ENCODE data around the gene TEX38. TPM values are rescaled to one million over a fixed set of nuclear protein-coding genes. Genes with fewer than 3 reads are reported as not detected.
"Not testable (repeated sequence)": the region's sequence is repeated elsewhere in the genome, so short reads cannot be mapped to it uniquely, and the experiment has no call there.

The TEX38 gene
- total RNA-seq, 1 donor from 2014 or later, result not detected

DNA sequence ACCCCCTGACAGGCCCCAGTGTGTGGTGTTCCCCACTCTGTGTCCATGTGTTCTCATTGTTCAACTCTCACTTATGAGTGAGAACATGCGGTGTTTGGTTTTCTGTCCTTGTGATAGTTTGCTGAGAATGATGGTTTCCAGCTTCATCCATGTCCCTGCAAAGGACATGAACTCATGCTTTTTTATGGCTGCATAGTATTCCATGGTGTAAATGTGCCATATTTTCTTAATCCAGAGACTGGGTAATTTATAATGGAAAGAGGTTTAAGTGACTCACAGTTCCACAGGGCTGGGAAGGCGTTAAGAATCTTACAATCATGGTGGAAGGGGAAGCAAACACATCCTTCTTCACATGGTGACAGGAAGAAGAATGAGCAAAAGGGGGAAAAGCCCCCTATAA is 17.0 kb upstream of the TEX38 start:
- not testable (repeated sequence) for DNase-seq (ENCODE audit: extremely low read depth, low read depth, low spot score)

DNA sequence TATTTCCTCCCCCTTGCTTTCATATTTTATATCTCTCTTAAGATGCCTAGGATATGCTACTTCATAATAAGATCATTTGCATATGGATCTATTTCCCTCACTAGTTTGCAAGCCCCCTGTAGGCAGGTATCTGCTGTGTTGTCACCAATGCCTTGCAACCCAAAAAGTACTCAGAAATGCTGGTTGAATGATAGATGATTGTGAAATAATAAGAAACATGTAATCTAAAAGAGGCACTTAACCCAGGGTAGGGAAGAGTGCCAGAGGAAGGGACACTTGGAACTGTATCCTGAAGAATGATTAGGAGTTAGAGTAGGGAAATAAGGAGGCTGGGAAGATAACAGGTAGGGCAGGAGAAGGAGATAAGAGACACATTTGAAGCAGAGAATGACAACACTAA is 15.8 kb upstream of the TEX38 start:
- DNase-seq (ENCODE audit: extremely low read depth, low read depth, low spot score), result no peak

DNA sequence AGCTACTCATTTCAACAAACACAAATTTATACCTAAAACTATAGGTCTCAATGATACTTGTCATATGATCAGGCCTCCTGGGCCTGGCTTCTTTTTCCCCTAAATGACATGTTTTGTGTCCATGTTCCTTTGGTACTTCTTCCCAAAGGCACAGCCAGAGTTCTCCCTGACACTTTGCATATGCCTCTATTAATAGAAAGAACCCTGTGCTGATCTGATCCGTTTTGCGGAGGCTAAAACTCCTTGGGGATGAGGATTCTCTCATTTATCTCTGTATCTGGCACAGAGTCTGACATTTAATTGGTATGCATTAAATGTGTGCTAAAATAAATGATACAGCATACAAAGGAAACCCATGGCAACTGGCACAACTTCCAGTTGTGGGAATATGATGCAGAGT is 15.0 kb upstream of the TEX38 start:
- no peak for DNase-seq (ENCODE audit: extremely low read depth, low read depth, low spot score)

DNA sequence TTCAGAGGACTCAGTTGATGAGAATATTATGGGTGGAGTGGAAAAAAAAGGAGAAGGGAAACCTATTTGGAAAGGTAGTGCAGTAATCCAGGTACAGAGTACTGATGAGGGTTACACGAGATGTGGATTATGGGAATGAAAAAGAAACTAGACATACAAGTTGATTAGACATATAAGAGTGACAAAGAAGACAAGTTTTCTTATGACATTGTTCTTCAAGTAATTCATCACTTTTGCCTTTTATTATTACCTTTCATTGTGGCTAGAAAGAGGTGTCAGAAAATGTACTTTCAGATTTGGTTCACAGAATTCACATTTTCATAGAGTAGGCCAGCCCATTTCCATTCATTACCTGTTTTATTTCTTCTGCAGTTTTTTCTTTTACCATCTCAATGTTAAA is 13.9 kb upstream of the TEX38 start:
- no peak for DNase-seq (ENCODE audit: extremely low read depth, low read depth, low spot score)

DNA sequence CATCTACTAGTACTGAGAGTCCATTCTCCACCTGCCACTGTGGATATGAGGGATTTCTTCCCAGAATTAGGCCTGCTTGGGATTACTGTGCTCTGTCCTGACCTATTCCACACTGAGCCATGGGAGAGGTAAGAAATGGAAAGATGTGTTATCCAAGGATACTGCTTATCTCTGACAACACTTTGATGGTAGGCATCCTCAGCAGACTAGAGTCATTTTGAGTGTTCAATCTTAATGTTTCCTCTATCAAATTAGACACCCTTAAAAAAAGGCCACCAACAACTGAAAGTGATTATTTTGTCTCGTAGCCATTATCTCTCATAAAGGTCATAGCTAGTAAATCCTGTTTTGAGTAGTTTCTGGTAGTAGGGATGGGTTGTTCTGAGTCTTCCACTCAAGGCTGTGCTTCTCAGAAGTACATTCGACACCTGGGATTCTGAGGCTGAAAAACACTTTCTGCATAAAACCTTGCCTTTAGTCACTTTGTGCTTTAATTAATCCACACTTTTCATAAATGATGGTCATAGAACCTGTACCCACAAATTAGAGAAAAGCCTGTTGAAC is 12.3 kb upstream of the TEX38 start:
- no peak for DNase-seq (ENCODE audit: extremely low read depth, low read depth, low spot score)

DNA sequence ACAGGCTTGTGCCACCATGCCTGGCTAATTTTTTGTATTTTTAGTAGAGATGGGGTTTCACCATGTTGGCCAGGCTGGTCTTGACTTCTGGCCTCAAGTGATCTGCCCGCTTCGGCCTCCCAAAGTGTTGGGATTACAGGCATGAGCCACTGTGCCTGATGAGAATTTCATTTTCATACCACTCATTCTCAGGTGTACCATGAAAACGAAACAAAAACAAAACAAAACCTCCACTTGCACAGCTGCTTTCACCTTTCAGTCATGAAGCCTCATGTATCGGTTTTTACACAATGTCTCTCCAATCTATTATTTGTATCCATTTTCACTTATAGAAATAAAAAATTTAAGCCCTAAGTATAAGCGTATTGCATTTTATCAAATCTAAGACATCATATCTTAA is 11.5 kb upstream of the TEX38 start:
- DNase-seq (ENCODE audit: extremely low read depth, low read depth, low spot score), result not testable (repeated sequence)

DNA sequence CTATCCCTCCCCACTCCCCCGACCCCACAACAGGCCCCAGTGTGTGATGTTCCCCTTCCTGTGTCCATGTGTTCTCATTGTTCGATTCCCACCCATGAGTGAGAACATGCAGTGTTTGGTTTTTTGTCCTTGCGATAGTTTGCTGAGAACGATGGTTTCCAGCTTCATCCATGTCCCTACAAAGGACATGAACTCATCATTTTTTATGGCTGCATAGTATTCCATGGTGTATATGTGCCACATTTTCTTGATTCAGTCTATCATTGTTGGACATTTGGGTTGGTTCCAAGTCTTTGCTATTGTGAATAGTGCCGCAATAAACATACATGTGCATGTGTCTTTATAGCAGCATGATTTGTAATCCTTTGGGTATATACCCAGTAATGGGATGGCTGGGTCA is 8.7 kb upstream of the TEX38 start:
- not testable (repeated sequence) for DNase-seq (ENCODE audit: extremely low read depth, low read depth, low spot score)

DNA sequence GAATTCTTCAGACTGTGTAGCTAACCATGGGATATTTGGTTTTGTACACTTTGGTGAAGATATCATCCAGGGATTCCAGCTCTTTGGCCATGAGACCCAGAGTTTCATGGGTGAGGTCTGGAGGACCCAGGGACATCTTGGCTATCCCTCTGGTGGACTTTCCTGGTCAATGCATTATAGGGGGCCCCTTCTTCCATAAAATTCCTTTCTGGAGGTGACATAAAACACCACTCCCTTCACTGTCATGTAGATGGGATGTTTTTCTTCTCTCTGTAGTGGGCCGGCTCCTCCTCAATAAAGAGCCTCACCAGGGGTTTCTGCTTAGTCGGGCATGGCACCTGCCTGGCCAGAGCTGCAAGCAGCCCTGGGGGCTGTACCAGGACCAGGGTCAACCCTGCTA is 5.7 kb upstream of the TEX38 start:
- no peak for DNase-seq (ENCODE audit: extremely low read depth, low read depth, low spot score)

DNA sequence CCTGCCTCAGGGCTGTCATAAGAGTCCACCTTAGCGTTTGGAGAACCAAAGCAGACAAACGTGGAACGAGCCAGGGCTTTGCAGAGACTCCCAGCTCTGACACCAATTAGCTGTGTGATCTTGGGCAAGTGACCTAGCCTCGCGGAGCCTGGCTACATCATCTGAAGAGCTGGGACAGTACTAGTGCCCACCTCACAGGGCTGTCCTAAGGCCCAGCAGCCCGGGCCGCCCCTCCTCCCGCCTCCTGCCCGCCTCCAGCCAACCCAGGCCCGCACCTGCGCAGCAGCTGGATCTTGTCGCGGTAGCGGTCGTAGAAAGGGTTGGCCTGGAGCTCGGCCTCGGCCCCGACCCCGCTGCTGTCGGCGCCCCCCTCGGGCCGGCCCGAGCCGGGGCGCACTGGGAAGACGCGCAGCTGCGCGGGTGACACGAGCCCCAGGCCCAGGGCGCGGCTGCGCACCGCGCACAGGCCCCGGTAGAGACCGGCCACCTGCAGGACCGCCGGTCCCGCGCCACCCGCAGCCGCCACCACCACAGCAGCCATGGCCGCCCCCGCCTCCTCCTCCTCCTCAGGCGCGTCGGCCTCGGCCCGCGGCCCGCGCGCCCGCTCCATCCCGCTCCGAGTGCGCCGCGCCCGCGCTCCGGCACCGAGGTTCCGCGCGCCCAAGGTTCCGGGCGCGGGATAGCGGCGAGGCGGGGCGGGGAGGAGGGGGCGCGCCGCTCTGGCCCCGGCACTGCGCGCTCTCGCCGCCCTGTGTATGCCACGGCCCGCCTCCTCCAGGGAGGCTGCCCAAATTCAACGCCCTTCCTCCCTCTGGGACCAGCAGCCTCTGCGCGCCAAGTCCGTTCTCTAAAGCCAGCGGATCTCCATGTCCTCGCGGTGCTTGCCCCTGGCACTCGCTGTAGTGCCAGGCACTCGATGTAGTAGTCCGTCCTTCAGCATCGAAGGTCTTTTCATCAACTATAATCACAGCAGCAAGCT is 3.6 kb upstream of the TEX38 start, which contains the start of gene ATPAF1:
Gene ATPAF1, minus strand, starts transcription at position 583 of the 979 bp plus-strand sequence. Its CDS starts 42 bp downstream, at position 541.
- no peak for DNase-seq (ENCODE audit: extremely low read depth, low read depth, low spot score)

DNA sequence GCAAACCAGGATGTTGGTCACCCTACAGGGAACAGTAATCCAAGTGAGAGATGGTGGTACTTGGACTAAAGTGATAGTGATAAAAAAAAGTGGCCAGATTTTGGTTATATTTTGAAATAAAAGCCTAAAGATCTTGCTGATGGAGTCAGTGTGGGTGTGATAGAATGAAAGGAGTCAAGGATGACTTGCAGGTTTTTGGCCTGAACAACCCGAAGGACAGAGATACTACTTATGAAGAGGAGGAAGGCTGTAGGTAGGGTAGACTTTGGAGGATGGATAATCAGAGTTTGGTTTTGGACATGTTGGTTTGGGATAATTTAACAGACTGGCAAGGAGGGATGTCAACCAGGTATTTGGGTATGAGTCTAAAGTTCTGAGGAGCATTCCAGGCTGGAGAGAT is 1.5 kb upstream of the TEX38 start:
- no peak for DNase-seq (ENCODE audit: extremely low read depth, low read depth, low spot score)

DNA sequence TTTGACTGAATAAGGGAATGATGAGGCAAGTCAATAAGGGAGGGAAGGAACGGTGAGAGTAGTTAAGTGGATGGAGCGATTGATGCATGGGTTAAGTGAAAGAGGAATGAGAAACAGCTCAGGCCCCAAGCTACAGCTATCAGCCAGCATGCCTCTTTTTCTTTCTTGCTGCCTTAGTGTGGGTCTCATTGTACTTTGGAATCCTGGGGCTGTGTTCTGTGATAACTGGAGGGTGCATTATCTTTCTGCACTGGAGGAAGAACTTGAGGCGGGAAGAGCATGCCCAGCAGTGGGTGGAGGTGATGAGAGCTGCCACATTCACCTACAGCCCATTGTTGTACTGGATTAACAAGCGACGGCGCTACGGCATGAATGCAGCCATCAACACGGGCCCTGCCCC is 1.0 kb downstream of the TEX38 start:
- DNase-seq (ENCODE audit: extremely low read depth, low read depth, low spot score), result no peak

DNA sequence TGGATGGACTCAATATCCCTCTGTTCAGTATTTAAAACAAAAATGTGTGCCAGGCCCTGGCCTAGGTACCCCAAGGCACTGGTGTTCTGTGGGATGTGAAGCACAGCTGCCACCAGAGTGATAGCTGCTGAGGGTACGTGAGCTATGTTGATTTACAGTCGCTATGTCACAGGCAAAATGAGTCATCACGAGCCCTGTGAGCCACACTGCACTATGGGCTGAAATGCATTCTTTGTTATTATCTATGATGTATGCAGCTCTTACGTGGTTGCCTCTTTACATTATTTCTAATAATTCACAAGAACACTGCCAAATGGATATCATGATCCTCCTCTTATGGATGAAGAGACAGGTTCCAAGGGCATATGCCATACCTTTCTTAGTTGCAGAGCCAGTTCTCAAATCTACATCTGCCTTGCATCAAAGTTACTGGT is 2.1 kb downstream of the TEX38 start:
- no peak for DNase-seq (ENCODE audit: extremely low read depth, low read depth, low spot score)

DNA sequence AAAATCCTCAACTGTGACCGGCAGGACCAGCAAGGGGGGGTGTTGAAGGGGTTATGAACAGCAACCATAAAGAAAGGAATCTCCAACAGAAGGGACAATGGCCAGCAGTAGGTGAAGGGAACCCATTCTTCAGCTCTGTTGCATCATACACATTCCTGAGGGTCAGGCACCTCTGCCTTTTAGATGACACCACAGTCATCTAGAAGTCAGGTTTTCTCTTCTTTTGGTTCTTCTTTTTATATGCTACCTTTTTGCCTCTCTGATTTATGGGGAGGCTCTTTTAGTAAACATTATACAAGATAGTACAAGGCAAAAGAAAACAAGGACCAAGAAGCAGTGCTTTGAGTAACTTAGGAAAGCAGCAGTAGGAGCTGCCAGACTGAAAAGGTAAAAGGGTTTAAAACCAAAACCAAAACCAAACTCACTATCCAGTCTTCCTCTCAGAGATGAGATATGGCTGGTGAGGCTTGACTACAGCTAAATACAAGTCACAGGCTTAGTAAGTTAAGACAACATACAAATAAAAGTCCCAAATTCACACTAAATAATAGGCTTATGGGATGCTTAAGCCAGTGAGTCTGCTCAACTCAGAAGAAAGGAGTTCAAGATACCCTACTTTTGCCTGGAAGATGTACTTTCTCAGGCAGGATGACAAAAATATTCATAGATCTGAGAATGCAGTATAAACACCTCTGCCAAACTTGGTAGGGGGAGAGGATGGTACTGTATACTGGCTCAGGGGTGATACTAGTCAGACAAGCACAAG is 4.1 kb downstream of the TEX38 start:
- DNase-seq (ENCODE audit: extremely low read depth, low read depth, low spot score), result no peak

DNA sequence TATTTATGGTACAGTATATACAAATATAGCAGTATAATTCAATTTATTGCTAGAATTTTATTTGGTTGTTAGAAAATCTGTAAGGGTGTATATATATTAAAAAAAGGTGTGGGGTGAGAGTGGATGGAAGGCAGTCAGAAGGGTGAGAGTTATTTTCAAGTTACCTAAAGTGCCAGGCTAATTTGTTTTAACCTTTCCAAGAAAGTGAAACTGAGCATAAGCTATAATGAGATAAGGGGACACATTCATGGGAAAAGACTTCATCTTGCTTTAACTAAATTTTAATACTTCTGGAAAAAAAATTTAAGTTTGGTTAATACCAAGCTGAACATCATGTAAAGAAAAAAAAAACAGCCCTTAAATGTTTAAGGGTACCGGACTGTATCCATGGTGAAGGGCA is 4.9 kb downstream of the TEX38 start:
- no peak for DNase-seq (ENCODE audit: extremely low read depth, low read depth, low spot score)

DNA sequence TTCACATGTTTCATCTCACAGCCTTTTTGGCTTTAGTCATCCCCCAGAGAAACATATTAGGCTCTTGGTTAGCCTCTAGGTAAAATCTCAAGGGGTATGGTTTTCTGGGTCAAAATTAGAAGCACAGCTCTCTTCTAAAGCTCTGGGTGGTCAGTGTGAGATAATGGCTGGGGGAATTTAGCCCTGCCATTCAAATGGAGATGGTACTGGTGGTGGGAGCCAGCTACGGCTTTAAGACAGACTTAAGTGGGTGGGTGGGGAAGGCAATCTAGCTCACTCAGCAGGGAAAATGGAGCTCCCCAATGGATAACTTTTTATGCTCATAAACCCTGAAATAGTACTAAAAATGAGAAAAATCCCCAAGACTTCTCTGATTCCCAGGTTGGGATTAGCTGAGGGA is 5.7 kb downstream of the TEX38 start:
- no peak for DNase-seq (ENCODE audit: extremely low read depth, low read depth, low spot score)

DNA sequence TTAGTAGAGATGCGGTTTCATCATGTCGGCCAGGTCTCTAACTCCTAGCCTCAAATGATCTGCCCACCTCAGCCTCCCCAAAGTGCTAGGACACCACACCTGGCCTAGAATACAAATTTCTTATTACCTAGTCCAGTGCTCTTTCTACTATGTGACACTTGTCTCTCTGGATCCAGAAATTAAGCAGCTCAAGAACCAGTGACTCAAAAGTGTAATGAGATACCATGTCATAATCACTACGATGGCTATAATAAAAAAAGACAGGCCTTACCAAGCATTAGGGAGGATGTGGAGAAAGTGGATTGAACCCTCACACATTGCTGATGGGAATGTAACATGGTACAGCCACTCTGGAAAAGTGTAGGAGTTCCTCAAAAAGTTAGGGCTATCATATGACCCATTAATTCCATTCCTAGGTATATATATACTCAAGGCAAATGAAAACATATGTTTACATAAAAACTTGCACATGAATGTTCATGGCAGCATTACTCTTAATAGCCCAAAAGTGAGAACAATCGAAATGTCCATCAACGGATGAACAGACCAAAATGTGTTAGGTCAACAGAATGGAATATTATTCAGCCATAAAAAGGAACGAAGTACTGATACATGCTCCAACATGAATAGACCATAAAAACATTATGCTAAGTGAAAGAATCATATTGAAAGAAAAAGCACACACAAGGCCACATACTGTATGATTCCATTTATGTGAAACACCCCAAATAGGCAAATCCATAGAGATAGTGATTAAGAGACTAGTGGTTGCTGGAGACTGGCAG is 8.3 kb downstream of the TEX38 start:
- DNase-seq (ENCODE audit: extremely low read depth, low read depth, low spot score), result no peak

DNA sequence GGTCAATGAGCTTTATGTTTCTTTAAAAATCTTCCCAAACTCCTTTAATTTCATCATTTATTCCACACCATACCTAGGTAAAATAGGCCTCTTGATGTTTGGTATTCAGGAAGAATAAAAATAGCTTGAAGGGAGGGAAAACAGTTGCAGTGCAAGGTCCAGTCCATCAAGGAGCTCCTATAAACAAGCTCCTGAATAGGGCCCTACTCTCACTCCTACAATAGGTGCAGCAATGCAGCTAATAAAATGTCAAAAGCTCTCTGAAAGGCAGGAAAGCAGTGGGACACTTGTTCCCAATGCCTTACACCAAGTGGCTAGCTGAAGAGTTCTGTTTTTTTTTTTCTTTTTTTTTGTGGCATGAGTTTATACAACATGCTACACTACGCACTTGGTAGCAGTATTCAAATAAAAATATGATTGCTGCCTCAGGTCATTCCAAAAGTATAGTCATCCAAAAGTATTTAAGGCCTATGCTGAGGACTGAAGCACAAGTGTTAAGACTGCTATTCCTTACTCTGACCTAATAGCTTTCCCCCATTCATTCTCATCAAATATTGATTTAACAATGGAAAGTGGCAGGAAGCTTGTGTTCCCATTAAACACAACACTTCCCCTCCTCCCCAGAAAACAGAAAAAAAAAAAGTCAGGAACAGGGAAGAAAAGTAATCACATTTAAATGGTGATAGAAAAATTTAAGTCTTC is 9.8 kb downstream of the TEX38 start:
- no peak for DNase-seq (ENCODE audit: extremely low read depth, low read depth, low spot score)

DNA sequence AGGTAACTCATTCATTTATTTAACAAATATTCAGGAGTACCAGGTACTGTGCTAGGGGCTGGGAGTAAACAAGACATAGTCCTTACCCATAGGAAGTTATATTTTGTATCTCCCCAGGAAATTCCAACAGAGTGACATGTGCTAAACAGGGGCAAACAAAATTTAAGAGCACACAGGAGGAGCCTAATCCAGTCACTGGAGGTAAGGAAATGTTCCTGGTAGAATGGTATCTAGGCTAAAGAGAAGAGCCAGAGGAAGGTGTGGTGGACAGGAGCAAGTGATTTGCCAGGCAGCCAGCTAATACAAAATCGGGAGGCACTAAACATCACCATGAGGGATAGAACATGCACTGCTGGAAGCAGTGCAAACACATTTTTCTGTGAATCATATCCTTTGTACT is 10.4 kb downstream of the TEX38 start:
- DNase-seq (ENCODE audit: extremely low read depth, low read depth, low spot score), result no peak

DNA sequence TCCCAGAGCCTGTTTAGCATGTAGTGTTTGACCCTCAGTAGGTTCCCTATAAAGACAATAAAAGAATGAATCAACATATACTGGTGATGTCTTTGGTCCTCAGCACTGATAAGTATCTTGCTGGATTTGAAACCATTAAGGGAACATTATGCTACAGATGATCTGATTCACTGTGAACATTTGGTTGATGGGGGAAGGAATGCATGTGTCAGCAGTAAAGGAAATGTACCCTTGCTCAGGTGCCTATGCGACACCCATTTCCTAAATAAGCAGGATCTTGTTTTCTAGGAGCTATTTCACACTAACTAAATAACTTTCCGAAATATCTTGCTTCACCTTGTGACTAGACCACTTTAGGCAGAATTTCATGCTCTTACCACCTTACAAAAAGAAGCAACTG is 13.0 kb downstream of the TEX38 start:
- DNase-seq (ENCODE audit: extremely low read depth, low read depth, low spot score), result no peak

DNA sequence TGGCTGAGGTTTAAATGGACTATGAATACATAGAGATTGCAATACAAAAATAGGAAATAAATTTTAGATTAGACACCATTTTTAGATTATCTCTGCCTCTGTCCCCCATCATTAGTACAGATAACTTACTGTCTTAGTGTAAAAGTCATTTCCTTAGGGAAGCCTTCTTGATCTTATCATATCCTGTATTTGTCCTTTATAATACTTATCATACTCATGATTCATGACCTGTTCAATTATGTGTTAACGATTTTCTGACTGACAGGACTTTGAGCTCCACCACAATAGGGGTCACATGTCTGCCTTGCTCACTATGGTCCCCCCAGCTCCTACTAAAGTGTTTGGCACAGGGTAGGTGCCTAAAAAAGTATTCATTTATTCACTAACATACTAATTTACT is 14.6 kb downstream of the TEX38 start:
- DNase-seq (ENCODE audit: extremely low read depth, low read depth, low spot score), result no peak

Data from glomerular endothelial cell (primary cell).